GM21737 (cell line): Measurements from ENCODE around the gene MPHOSPH6.
"Not testable (repeated sequence)": the region's sequence is repeated elsewhere in the genome, so short reads cannot be mapped to it uniquely, and the experiment has no call there.

ENCODE experiments used
- ATAC-seq: cut with Tn5 transposase; IDR thresholded peaks from one replicate; pipeline ENCODE4 v1.9.1; 2021; ENCODE audit warnings: mild to moderate bottlenecking, moderate library complexity; ENCODE audit not compliant: unreplicated experiment

MPHOSPH6 gene, protein sequence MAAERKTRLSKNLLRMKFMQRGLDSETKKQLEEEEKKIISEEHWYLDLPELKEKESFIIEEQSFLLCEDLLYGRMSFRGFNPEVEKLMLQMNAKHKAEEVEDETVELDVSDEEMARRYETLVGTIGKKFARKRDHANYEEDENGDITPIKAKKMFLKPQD

DNA sequence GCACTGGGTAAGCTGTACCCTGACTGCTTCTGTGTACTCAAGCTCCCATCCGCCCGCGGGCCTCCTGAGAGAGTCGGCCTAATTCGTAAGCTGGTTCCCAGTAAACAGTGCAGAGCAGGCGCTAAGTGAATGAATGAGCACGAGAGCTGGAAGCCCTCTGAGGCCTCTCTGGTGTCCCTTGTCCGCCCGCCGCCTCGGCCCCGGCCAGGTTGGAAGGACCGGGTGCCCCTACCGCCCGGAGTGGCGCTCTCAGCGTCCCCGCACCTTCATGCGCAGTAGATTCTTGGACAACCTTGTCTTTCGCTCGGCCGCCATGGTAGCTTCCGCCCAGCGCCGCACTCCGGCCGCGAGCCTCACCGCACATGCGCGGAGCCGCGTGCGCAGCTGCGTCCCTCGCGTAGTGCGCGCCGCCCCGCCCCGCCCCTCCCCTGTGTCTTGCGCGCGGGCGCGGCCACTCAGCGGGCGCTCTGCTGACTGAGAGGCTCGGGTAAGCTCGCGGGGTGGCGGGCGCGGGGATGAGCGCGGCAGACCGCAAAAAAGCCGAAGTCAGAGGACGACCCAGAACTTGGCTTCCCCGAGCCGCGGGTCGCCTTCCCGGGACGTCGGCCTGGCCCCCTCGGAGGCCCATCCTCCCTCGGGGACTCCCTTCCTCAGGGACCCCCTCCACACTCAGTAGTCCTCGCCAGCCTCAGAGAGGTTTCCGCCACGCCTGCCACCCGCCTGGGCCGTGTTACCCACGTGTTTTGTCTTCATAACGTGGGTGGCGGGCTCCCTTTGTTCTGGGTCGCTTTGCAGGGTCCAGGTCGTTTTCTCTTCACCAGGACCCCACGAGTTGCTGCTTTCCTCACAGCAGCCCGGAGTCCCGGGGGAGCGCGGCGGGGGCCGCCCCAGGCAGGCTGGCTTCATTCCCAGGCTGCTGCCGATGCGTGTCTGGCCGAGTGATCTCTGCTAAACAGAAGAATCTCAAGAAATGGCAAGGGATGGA is at the start of gene MPHOSPH6:
TSS of gene MPHOSPH6 (minus strand) at position 364 of the 985 bp plus-strand sequence. CDS start at position 315, 49 bp downstream.
- peak; percentile 93 for ATAC-seq

DNA sequence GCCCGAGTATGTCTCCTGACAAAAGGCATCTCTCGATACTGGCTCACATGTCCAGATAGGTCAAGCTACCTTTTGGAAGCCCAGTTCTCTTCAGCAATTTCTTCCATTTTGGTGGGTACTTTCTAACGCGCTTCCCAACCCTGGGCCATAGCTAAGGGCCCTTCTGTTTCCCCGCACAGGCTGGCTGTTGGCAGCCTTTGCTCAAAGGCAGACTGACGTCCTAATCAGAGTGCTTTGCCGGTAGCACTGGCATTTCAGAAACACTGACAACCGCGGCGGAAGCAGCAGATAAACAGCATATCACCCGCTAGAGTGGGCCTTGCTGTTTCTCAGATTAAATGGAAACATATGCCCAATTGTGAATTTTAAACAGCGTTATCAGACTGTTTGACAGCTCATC is 49.3 kb upstream of the MPHOSPH6 start:
- no peak for ATAC-seq

DNA sequence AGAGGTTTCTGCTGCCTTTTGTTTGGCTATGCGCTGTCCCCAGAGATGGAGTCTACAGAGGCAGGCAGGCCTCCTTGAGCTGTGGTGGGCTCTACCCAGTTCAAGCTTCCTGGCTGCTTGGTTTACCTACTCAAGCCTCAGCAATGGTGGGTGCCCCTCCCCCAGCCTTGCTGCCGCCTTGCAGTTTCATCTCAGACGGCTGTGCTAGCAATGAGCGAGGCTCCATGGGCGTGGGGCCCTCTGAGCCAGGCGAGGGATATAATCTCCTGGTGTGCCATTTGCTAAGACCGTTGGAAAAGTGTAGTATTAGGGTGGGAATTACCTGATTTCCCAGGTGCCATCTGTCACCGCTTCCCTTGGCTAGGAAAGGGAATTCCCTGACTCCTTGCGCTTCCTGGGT is 39.3 kb upstream of the MPHOSPH6 start:
- ATAC-seq, result not testable (repeated sequence)

DNA sequence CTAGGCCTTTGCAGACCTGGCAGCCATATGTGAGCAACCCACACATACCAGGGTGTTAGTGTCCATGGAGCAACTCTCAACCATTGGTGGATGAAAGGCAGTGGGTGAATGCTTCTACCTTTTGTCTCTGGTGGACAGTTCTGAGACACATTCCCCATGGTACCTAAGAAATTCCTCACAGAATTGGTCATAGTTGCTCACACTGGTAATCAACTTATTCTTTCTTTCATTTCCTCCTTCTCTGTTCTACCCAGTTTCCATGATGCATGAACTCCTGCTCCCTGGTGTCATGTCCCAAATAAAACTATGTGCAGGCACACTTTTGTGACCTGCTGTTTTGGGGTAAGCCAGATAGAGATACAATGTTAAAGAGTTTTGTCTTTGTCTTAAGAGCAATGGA is 33.2 kb upstream of the MPHOSPH6 start:
- no peak for ATAC-seq

DNA sequence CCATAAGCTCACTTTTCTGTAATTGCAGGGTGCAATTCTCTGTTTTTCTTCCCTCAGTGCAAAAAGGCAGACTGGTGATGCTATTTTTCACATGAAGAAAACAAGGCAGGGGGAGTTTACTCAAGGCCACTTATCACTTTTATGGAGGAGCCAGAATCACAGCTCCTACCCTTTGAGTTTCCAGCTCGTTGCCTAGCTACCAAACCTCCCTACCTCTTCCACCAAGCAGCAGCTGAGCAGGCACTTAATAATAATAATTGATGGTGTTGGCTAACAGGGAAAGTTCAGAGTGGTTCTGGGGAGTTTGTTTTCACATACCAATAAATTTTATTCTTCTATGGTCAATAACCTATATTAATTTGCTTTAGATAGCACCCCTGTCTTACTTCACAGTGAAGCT is 31.9 kb upstream of the MPHOSPH6 start:
- no peak for ATAC-seq

DNA sequence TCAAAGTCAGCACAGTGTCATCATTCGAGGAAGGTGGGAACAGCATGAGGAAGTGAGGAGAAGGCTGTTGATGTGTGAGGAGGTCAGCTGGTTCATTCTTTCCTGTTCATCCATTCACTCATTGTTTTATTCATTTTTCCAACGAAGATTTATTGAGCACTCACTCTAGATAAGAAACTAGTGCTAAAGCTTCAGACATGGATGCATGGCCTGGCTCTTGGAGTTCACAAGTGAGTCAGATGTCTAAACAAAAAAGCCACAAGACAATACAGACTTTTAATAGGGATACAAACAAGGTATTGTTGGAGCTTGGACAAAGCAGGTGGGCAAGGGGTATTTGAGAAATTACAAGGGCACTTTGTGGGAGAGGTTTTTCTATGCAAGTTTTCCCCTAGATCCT is 31.3 kb upstream of the MPHOSPH6 start:
- no peak for ATAC-seq

DNA sequence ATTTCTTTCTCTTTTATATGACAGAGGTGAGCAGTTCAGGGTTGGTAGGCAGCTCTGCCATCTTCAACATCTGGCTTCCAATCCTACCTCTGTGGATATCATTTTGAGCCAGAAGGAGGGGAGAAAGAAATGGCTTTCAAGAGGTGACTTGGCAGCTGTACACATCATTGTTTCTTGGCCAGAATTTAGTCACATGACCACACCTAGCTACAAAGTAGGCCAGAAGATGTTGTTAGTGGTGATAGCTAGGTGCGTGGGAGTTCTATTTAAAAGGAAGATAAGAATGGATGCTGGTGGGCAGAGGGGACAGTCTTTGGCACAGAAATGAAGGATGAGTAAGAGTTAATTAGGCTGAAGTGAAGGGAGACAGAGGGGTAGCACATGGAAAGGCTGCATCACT is 29.2 kb upstream of the MPHOSPH6 start:
- no peak for ATAC-seq

DNA sequence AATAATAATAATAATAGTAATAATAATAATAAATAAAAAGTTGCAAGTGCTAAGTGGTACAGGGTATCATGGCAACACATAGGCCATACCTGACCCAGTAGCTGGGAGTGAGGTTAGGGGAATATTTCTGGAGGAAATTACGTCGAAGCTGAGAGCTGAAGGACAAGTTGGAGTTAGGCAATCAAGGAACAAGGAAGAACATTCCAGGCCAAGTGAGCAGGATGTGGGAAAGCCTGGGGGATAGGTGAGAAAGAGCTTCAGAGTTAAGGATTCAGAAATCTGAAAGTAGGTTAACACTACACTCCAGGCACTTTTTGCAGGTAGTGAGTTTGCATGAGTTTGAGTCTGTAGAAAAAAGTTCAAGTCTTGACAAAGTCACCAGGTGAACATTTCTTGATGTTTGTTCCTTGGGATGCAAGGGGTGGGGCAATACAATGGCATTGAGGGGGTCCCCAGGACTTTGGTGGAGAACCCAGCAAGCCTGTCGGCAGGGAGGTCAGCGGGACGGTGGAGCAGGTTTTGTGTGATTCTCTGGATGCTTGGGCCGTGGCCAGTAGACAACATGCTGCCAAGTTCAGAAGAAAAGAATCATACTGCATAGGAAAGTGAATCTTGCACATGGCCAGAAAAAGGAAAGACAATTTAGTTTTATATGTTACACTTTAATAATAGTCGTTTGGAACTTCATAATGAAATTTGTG is 27.7 kb upstream of the MPHOSPH6 start:
- ATAC-seq, result no peak

DNA sequence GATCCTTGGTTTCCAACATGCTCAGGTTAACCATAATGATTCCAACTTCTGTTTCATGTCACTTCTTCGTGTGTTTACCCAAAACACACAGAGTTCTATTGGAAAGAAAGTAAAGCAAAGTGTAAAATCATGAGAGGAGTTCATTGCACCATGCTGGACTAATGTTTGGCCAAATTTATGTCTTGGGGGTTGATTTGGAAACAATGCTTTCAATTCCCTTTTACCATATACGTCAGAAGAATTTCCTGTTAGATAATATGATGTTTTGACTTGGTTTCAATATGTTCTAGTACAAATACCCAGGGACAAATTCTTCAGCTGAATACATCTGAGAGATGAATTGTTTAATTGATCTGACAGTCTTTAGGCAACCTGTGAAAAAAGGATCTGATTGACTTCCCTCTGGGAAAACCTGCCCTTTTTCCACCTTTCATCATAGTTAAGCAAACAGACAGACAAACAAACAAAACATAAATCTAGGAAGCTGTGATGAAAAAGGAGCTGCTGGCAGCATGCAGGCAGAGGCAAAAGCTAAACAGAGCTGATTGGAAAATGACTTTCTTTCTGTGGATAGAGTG is 26.0 kb upstream of the MPHOSPH6 start:
- no peak for ATAC-seq

DNA sequence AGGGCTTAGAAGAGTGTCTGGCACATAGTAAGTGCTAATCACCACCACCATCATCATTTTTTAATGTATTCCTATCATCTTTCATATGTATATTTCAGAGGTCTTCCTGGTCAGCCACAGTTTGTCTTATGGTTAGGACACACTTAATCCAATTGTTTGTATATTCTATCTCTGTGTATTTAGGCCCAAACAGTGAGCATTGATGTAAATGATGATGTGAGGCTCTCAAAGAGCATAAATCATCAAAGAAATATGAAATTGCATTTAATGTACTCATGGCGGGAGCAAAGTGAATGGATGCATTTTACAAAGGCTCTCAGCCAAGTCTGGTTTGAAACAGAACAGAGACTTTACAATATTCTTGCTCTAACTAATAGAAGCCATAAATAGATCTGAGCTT is 24.1 kb upstream of the MPHOSPH6 start:
- no peak for ATAC-seq

DNA sequence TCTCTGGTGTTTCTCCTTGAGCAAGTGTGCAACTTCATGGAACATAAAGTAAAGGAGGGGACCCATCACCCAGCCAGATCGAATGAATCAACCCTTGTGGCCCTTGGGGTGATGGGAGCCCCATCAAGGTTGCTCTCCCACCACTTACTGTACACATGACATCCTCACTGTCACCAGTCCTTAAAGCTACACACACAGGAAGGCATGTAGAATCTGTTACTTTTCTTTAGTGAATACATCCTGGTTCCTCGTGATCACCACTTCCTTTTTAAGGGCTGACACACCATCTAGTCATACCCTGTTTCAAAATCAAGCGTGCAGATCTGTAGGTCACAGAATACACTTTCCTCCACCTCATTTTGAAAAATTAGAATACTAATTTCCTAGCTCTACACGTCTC is 22.6 kb upstream of the MPHOSPH6 start:
- no peak for ATAC-seq

DNA sequence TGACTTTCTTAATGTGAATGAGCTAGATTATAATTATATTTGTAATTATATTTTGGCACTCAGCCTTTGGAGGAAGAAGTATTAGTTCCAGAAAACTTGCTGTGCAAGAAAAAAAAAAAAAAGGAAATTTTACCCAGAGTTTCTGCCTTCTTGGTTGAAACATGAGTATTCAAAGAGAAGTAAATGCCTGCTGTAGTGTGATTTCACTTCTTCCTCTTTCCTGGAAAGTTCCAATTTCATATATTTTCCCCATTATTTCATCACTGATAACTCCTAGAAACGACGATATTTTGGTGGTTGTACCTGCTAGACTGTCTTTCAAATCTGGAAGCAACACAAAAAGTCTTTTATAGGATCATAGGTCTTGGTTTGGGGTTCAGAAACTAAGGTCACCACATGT is 20.4 kb upstream of the MPHOSPH6 start:
- no peak for ATAC-seq

DNA sequence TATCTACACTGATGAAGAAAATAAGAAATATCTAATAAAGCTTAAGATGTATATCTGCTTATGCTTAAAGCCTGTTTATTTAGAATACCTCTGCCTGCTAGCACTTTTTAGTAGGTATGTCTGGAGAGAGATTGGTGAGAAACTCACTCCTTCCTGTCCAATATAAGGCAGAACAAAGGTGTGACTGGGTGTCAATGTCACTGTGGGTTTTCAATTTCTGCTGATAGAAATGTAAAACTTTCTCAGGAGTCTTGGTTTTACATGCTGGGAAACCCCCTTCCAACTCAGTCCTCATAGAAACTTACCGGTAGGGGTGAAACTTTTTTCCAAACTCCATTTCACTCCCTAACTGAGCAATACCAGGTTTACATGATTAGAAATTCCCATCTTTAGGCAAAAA is 17.8 kb upstream of the MPHOSPH6 start:
- ATAC-seq, result no peak

DNA sequence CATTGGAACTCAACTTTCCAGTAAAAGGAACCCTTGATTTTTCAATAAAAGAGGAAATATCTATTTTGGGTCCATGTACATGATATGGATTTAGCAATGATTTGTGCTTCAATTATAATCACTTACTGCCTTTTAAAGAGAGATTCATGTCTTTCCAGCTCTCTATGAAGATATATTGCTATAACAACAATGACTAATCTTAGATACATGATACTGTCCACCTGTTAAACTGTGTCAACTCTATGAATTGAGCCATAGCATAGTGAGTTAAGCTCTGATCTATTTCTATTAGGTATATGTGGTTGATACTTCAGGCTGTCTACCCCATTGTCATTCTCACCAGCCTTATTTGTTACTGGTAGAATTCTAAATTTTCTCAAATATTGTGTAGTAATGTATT is 15.0 kb upstream of the MPHOSPH6 start:
- no peak for ATAC-seq

DNA sequence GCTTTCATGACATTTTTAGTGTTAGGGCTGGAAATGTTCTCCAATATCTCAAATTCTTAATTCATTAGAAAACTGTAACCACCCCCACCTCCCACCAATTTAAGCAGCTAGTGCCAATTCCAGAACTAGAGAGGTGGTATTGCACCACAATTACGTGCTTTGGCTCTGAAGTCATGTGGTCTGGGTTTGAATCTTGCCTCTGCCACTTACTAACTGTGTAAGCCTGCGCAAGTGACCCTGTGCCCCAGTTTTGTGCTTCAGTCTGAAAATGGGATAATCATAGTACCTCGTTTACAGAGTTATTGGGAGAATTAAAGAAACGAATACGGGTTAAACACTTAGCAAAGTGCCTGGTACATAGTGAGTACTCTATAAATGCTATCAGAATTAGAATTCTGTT is 14.2 kb upstream of the MPHOSPH6 start:
- ATAC-seq, result no peak

DNA sequence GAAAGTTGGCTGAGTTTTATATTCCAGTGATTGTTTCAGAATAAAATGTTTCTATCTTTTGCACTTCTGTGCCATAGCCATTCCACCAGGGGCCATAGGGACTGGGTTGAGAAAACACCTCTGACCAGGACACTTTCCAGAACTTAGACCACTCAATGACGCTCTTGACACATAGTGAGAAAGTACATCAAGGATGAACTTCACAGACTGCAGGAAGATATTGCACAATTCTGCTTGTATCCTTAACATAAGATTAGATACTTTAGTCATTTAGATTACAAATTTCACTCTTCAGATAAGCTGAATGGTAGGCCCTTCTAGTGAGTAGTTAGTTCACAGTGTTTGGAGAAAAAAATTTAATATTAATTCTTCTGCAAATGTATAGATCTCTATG is 13.0 kb upstream of the MPHOSPH6 start:
- no peak for ATAC-seq

DNA sequence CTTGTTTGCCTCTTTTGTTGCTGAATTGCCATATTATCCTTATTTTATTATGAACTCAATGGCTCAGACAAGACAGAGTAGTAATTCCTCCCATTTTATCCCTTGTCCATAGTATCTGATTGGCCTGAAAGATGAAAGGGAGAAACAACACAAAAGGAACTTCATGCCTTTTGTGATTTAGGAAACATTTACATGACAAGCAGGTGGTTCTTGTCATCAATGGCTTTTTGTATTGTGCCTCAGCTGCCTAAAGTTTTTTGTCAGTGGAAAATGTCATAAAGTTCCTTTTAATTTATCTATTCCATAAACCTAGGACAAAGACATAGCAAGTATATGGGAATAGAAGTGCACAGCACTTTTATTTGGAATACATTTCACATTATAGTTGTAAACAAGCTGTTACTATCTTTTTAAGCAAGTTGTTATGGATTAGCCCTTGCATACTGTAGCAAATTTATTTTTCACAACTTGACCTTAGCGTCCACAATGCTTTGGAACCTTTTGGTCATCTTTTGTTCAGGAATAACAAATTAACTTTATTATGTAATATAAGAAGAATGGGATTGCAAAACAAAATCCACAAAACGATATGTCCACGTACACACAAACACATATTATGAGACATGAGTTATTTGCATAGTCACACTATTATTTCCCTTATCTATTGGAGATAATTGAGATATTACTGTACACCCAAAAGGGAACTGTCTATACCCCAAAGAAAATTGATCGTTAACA is 12.4 kb upstream of the MPHOSPH6 start:
- no peak for ATAC-seq

DNA sequence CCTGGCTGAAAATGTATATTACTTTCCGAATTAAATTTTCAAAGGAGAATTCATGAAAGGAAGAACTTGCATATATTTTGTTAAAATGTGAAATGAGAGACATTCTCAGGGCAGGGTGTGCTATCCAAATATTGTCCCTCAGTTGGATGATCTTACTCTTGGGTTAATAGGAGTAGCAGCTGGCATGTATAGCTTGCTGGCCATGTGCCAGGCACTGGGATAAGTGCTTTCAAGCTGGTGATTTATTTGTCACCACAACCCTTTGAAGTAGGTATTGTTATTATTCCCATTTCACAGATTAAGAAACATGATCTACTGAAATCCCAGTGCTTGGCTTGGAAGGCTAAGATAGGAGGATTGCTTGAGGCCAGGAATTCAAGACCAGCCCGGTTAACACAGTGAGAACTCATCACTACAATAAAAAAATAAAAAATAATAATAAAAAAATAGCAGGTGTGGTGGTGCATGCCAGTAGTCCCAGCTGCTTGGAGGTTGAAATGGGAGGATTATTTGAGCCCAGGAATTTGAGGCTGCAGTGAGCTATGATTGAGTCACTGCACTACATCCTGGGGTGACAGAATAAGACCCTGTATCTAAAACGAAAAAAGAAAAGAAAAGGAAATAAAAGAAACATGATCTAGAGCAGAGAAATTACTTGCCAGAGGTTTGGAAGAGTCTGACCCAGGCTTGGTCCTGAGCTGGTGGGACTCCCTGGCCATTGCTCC is 11.6 kb upstream of the MPHOSPH6 start:
- no peak for ATAC-seq

DNA sequence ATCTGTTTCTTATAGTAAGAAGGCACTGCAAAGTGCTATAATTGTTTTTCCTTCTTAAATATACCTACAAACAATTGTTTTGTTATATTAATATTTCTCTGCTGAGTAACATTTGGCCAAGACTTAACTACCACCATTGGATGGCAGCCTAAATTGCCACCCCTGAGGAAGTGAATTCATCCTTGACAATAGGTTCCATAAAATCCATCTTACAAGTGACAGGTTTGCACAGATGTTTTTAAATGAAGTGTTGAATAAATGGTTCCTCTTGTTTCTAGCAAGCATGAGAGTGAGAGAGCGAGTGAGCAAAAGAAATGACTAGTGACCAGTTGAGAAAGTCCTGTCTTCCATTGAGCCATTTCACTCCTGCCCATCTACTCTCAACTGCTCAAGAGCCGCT is 8.3 kb upstream of the MPHOSPH6 start:
- no peak for ATAC-seq

DNA sequence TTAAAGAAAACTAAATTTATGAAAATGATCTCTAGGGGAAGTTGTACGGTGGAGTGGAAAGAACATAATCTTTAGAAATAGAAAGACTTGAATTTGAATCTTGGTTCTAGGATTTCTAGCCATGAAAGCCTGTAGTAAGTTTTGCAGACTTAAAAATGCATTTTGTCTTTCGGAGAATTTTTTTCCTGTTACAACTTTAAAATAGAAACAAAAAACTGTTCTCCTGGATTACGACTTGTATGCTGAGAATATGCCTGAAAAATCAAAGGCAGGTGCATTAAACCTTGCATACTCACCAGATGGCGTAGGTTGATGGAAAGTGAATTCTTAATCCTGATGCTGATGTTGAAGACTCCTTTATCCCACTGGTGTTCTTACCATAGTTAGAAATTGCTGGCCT is 7.5 kb upstream of the MPHOSPH6 start:
- no peak for ATAC-seq
